Activated naive CD4-positive, alpha-beta T cell (primary cell): ENCODE measurements around the gene DLEC1.
"Not testable (repeated sequence)": the region's sequence is repeated elsewhere in the genome, so short reads cannot be mapped to it uniquely, and the experiment has no call there.

ENCODE experiments used
- DNase-seq, 4 experiments: peaks; one replicate each; lab custom pipeline; 2025; lab: John Stamatoyannopoulos, UW

DLEC1 gene

DNA sequence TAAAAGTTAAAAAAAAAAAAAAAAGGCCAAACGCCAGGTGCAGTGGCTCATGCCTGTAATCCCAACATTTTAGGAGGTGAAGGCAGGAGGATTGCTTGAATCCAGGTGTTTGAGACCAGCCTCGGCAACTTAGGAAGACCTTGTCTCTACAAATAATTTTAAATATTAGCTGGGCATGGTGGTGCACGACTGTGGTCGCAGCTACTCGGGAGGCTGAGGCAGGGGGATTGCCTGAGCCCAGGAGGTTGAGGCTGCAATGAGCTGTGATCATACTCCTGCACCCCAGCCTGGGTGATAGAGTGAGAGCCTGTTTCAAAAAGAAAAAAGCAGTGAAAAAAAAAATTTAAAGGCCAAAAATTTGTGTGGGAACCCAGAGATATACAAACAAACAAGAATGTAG is 2.7 kb upstream of the DLEC1 start:
- DNase-seq, result no peak

DNA sequence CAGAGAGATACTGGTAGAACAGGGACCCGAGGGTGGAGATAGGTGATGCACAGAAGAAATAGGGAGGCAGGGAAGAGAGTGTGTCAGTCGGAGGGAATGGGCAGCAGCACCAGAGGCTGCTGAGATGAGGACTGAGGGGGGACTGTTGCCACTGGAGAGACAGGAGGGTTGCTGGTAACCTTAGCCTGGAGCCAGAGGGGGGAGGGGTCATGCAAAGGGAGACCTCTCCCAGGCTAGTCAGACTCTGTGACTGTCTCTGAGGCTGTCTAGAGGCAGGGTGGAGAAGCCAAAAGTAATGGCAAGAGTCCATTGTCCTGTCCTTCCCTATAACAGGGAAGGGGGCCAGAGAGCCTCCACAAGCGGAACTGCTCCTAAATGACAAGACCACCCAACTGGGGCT is 2.1 kb upstream of the DLEC1 start:
- DNase-seq, result no peak

DNA sequence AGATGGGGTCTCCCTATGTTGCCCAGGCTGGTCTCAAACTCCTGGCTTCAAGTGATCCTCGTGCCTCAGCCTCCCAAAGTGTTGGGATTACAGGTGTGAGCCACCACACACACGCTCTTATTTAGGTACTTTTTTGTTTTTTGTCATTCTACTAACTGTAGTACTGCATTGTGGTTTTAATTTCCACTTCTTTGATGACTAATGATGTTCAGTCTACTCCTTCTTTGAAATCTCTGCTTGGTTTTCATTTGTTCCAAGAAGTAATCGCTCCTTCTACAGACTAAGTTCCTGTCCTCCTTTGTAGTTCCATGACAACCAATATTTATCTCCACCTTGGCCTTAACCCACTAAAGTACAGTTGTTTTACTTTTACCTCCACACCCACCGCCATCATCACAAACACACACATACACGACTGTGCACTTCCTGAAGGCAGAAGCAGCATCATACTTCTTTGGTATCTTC is 529 bp upstream of the DLEC1 start:
- no peak for DNase-seq

DNA sequence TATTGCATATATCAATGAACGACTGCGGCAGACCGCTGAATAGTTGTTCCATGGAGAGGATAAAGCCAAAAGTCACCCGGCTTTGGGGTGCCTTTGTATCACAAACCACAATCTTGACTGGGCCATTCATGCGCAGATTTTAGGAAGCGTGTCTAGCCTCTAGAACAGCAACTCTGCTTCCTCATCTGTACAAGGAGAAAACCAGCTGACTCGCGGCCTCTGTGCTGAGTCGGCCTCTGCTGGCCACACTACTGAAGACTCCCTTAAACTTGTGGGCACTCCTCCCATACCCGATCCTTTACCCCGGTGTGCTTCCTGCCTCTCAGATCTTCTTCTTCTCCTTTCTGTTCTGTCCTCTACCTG is 872 bp downstream of the DLEC1 start:
- peak in 1 of 4 experiments; percentile 29 for DNase-seq

DNA sequence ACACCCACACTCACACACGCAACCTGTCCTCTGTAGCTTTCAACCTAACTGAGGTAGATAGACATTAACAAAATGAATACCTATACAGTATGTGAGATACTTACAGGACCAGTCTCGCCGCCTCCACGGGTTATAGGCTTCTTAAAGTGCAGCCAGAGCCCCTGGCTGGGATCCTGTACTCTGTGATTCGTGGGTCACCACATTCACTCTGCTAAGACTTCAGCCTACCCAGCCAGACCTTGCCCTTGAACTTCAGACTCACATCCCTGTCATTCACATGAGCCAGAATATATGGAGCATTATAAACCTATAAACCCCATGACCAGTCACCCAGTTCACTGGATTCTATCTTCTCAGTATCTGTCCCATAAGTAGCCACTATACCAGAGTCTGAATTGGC is 1.4 kb downstream of the DLEC1 start:
- no peak for DNase-seq

DNA sequence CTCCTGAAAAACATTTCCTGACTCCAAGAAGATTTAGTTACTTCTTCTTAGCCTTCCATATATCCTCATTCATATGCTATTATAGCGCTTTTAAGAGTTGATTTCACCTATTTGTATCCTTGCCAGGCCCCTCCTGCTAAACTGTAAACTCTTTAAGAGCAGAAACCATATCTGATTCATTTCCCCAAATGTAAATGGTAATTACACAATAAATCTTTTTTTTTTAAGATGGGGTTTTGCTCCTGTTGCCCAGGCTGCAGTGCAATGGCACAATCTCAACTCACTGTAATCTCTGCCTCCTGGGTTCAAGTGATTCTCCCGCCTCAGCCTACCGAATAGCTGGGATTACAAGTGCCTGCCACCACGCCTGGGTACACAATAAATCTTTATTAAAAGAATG is 4.5 kb downstream of the DLEC1 start:
- DNase-seq, result no peak

DNA sequence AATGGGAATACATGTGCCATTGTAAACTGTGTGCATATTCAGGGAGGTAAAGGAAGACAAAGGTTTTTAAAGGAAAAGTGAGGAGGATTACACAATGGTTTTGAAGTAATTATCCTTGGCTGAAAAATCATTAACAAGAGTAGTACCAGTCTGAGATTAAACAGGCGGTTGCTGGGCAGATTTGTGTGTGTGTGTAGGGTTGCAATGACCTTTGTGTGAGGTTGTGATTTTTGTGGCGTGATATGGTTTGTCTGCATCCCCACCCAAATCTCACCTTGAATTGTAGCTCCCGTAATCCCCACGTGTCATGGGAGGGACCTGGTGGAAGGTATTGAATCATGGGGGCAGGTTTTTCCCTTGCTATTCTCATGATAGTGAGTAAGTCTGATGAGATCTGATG is 7.0 kb downstream of the DLEC1 start:
- no peak for DNase-seq

DNA sequence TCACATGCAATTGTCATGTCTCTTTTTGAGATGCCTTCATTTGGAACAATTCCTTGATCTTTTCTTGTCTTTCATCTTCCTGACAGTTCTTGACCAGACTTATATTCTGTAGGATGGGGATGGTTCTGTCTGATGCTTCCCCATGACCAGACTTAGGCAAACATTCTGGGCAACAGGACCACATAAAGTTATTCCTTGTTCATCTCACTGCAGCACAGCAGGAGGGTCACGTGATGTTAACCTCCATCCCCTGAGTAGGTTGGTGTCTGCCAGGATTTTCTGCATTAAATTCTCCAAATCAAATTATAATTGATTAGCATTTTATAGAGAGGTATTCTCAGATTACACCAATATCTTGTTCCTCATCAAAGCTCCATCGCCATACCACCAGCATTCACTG is 7.8 kb downstream of the DLEC1 start:
- DNase-seq, result no peak

DNA sequence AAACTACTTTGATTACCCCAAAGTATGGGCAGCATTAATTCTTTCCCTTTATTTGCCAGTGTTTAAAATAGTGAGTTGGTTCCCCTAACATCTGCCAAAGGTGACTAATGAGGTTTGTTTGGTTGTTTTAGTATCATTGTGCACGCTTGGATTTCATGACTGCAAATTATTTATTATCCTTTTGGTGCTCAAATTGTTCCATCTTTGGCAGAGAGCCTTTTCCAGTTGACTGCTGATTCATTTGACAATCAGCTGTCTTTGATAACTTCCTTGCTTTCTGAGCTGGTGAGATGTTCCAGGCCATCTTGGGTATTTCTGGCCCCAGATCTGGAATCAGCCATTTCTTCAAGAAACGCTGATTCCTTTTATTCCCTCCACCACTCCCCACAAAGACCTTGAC is 8.9 kb downstream of the DLEC1 start:
- DNase-seq, result no peak

DNA sequence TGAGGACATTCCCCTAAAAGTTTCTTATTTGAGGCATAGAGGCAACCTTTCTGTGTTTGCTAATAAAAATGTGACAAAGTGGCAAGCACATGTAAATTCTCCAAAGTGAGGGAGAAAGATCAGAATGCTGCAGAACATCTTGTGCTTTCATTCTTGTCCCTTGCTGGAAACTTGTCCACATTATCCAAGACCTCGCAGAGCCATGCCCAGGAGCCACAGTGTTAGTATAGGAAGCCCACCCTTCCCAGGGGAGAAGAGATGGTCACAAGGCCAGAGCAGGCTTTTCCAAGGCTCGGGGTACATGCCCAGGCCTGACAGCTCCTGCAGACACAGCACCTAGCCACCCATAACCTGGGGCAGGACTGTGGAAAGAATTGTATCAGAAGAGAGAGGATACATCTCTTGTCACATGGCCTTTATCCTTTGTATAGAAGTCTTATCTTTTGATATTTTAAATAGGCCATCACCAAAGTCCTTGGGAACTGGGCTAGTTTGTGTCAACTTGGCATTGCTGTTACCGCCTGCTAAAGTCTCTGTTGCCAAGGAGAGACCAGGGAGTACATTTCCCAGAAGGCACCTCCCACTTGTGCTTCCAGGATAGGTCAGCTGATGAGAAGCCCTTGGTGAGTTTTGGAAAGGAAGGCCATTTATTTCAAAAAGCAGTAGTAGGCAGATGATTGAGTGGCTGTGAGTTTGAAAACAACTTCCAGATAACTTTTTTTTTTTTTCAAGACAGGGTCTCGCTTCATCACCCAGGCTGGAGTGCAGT is 10.5 kb downstream of the DLEC1 start:
- DNase-seq, result no peak

DNA sequence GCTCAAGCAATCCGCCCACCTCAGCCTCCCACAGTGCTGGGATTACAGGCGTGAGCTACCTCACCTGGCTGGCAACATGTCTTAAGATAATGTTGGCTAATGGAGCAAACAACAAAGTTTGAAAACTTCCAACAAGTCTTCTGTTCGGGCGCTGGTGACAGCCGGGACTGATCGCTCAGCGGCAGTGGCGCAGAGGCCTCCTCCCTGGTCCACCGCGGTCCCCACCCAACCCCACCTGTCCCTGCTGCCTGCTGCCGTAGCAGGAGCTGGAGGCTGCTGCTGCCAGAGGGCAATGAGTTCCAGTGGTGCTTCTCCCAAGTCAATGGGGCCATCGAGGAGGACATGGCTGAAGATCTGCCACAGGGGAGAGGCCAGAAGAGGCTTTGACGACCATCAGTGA is 12.1 kb downstream of the DLEC1 start:
- DNase-seq, result no peak

DNA sequence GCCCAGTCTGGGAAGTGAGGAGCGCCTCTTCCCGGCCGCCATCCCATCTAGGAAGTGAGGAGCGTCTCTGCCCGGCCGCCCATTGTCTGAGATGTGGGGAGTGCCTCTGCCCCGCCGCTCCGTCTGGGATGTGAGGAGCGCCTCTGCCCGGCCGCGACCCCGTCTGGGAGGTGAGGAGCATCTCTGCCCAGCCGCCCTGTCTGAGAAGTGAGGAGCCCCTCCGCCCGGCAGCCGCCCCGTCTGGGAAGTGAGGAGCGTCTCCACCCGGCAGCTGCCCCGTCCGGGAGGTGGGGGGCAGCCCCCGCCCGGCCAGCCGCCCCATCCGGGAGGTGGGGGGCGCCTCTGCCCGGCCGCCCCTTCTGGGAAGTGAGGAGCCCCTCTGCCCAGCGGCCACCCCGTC is 14.3 kb downstream of the DLEC1 start:
- not testable (repeated sequence) for DNase-seq

DNA sequence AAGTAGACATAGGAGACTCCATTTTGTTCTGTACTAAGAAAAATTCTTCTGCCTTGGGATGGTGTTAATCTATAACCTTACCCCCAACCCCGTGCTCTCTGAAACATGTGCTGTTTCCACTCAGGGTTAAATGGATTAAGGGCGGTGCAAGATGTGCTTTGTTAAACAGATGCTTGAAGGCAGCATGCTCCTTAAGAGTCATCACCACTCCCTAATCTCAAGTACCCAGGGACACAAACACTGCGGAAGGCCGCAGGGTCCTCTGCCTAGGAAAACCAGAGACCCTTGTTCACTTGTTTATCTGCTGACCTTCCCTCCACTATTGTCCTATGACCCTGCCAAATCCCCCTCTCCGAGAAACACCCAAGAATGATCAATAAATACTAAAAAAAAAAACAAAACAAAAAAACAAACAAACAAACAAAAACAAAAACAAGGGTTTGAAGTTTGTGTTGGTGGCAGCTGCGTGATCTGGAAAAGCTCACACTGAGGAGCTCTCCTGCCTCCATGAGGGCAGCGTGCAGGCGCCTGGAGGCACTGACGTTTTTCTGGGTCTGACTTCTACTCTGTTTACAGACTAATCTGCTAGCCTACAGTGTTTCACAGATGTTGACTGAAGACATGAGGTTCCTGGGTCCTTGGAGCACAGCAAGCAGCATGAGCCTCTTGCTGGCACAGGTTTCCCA is 14.9 kb downstream of the DLEC1 start:
- DNase-seq, result not testable (repeated sequence)

DNA sequence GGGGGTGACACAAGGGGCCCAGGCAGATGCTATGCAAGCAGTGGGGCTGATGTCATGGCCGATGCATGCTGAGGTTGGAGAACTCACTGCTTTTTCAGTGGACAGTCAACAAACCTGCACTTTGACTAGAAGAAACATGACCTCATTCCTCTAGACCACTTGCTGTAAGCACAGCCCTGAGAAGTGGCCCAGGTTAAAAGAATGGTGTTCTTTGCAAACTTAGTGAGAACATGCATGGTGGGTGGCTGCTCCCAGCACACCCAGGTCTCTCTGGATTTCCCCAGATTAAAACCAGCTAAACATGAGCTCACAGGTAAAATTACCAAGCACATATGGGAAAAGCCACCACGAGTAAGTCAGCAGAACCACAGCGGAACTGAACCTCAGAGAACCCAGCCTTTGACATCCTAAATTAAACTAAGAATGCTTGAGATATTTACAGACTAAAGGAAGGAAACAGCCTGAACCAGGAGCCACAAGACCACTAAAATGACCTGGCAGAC is 15.5 kb downstream of the DLEC1 start:
- DNase-seq, result no peak

DNA sequence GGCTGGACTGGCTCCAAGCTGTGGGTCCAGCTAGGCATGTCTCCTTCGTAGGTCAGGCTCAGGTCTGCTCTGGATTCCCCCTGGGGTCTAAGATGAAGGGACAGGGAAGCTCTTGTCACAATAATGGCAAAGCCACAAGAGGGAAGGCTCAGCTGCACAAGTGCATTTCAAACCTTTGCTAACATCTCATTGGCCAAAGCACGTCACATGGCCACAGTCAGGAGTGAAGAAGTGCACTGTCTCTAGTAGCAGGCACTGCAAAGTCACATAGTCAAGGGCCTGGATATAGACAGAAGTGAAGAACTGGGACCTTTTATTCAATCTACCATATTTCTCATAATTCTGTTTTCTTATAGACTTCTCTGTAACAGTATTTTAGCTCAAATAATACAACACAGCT is 20.1 kb downstream of the DLEC1 start:
- DNase-seq, result no peak

DNA sequence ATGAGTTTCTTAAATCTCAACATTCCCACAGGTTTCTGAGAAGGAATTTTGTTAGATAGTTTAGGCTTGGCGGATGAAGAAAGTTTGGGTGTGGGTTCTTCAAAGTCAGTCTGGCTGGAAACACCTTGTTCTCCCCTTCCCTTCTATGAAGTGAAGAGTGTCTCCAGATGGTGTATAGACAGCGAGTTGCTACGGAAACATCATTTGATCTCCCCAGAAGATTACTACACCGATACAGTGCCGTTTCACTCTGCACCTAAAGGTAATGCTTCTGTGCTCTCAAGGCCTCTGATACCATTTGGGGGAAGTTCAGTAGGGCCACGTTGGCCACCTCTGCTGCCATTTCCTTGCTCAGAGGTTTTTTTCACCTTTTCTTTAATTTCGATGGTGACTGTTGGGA is 20.6 kb downstream of the DLEC1 start:
- DNase-seq, result no peak

DNA sequence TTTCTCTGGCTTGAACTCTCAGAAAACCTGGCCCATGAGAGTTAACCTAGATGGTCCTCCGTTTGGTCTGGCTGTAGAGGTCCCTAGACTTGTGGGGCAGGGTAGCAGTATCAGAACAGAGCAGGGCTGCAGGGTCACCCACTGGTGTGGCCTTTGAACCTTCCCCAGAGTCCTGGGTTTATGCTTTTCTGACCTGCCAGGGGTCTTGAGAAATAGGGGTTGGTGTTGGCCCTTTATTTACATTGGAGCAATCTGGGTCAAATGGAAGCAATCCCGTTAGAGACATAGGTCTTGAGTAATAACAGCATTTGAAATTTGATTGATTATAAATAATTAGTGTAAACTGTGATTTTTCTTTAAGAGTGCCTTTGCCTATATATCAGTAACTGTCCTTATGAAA is 23.8 kb downstream of the DLEC1 start:
- DNase-seq, result no peak

DNA sequence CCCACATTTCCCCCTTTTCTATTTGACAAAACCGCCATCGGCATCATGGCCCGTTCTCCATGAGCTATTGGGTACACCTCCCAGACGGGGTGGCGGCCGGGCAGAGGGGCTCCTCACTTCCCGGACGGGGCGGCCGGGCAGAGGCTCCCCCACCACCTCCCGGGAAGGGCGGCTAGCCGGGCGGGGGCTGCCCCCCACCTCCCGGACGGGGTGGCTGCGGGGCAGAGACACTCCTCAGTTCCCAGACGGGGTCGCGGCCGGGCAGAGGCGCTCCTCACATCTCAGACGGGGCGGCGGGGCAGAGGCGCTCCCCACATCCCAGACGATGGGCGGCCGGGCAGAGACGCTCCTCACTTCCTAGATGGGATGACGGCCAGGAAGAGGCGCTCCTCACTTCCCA is 25.4 kb downstream of the DLEC1 start:
- not testable (repeated sequence) for DNase-seq

DNA sequence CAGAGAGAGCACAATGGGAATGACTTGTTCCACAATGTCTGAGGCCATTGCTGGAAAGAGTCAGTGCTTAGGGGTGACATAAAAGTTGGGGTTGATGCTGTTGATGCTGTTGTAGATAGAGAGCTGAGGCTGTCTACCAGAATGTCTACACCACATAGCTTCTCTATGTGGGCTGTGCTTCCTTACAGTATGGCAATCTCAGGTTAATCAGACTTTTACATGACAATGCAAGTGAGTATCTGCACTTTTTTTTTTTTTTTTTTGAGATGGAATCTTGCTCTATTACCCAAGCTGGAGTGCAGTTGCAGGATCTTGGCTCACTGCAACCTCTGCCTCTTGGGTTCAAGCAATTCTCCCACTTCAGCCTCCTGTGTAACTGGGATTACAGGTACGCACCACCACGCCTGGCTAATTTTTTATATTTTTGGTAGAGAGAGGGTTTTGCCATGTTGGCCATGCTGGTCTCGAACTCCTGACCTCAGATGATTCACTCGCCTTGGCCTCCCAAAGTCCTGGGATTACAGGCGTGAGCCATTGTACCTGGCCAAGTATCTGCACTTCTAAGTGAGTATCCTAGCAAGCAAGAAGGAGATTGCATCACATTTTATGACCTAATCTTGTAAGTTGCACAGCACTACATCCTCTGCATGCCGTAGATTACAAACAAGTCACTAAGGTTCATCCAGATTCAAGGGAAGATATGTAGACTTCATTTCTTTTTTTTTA is 28.7 kb downstream of the DLEC1 start:
- no peak for DNase-seq

DNA sequence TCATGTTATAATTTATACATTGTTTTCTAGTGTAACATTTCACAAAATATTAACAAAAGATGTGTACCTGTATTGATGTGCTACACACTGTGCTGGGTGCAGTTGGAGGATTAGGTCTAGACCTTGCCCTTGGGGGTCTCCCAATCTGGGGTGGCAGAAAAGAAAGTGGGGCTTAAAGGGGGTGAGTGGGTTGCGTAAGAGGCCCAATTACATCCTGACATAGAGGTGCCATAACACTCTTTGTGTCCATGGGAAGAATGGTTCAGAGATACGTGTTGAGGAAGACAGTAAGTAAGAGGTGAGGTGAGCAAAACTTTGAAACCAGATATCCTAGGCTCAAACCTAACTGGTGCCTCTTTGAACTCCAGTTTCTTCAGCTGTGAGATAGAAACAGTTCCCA is 31.0 kb downstream of the DLEC1 start:
- DNase-seq, result no peak

DNA sequence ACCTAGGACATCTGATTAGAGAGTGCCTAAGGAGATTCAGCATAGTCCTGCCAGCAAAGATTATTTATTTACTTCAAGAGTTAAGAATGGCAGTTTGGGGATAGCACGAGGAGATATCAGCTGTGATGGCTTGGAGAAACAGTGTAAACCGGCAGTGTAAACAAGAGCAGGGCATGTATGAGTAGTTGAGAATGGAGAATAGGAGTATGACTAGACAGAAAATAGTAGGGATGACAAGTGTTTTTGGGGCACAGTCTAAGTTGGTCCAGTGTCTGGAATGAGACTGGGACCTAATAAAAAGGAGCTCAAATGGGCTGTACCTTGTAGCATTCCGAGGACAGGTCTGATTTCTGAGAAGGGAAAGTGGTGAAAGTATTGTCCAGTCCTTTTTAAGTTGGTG is 38.1 kb downstream of the DLEC1 start:
- DNase-seq, result not testable (repeated sequence)

DNA sequence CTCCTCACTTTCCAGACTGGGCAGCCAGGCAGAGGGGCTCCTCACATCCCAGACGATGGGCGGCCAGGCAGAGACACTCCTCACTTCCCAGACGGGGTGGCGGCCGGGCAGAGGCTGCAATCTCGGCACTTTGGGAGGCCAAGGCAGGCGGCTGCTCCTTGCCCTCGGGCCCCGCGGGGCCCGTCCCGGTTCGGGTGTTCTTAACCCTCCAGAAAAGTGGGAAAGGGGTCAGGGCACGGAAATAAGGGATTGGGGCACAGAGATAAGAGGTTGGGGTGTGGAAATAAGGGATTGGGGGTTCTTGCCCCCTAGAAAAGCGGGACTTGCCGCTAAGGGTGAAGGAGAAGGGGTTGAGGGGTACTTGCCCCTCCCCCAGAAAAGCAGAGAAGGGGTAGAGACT is 43.3 kb downstream of the DLEC1 start:
- DNase-seq, result not testable (repeated sequence)

DNA sequence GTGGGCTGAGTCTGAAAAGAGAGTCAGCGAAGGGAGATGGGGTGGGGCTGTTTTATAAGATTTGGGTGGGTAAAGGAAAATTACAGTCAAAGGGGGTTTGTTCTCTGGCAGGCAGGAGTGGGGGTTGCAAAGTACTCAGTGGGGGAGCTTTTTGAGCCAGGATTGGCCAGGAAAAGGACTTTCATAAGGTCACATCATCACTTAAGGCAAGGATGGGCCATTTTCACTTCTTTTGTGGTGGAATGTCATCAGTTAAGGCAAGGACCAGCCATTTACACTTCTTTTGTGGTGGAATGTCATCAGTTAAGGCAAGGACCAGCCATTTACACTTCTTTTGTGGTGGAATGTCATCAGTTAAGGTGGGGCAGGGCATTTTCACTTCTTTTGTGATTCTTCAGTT is 44.2 kb downstream of the DLEC1 start:
- not testable (repeated sequence) for DNase-seq
